ENCODE results near the gene POM121L12. TPM values are rescaled to one million over a fixed set of nuclear protein-coding genes. Genes with fewer than 3 reads are reported as not detected.

POM121L12 gene
- not detected in 2 replicates for total RNA-seq (2014; rRNA removed; shearing (Covaris generic))
- total RNA-seq (2022), result not detected in 2 replicates
- Bru-seq, nascent RNA, result not detected
- BruChase-seq, experiment 1, labeled RNA remaining after a 6-hour chase, result not detected
- not detected for BruChase-seq, experiment 2, labeled RNA remaining after a 2-hour chase
- long read RNA-seq, result 0 reads

- Histone ChIP-seq H3K9me3 (ENCODE audit: low read length) (no peaks in the 10 kb centered on the region), H3K27ac (ENCODE audit: low read depth, low read length, poor library complexity, severe bottlenecking) (no peak within 1 kb of the TSS), H3K4me3 (ENCODE audit: low read depth, low read length, poor library complexity, severe bottlenecking) (no peak within 1 kb of the TSS), H3K79me2 (ENCODE audit: insufficient read depth, low read depth, low read length) (no peaks in the 10 kb centered on the region), H3K4me1 (ENCODE audit: insufficient read depth, low read length, poor library complexity, severe bottlenecking) (no peaks in the 10 kb centered on the region), H3K9me2 (ENCODE audit: insufficient read depth, low read length) (no peaks in the 10 kb centered on the region), H3K4me2 (ENCODE audit: low read length) (no peak within 1 kb of the TSS), H3K36me3 (ENCODE audit: insufficient read depth, low read length) (no peaks in the 10 kb centered on the region), H2AFZ (ENCODE audit: low read length) (no peak within 1 kb of the TSS), H4K20me1 (ENCODE audit: insufficient read depth, low read length) (no peaks in the 10 kb centered on the region)
- DNase-seq (ENCODE audit: low spot score), result no peak
- BruUV-seq (replicated peaks), result no TSS peak
- ChIA-PET POLR2A (no interaction called here), CTCF (ENCODE audit: unreplicated experiment) (no interaction called here)
- no peak for TF ChIP-seq CTCF (conservative IDR thresholded peaks at IDR 0.05; ENCODE audit: low read length)
- TF ChIP-seq EZH2phosphoT487 (IDR thresholded peaks at IDR 0.05; ENCODE audit: borderline replicate concordance, low read depth, low read length), result no peak
- intact Hi-C loops (cut with micrococcal nuclease; ENCODE audit: unreplicated experiment), result no loop called here
Observed at GRCh38 chr7:53035499-53036412, at the start of gene POM121L12. Gene POM121L12 (plus strand): TSS chr7:53035633. CDS start chr7:53035672, 39 bp downstream.

DNA sequence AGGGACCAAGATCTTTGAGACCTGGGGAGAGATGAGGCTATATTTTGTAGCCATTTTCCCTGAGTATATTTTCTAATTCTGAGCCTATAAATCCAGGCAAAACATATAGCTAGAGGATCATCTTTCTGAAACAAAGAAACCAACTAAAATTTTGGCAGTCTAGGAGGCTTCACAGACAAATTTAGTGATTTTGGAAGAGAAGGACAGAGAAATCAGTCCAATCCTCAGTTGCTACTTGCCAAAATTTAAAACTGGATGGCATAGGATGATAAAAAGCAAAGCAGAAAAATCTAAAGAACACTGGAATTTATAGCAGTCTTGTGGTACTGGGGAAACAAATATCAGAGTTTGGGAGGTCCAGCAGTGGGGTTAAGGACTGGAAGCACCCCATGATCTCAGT is 43.4 kb upstream of the POM121L12 start:
- Histone ChIP-seq H3K4me1 (ENCODE audit: insufficient read depth, low read length, poor library complexity, severe bottlenecking) (no peaks in the 10 kb centered on the region), H3K36me3 (ENCODE audit: insufficient read depth, low read length) (no peaks in the 10 kb centered on the region), H3K4me3 (ENCODE audit: low read depth, low read length, poor library complexity, severe bottlenecking) (no peak overlapping the region), H4K20me1 (ENCODE audit: insufficient read depth, low read length) (no peaks in the 10 kb centered on the region), H3K27ac (ENCODE audit: low read depth, low read length, poor library complexity, severe bottlenecking) (no peak overlapping the region), H3K9me2 (ENCODE audit: insufficient read depth, low read length) (no peaks in the 10 kb centered on the region), H3K4me2 (ENCODE audit: low read length) (no peak overlapping the region), H2AFZ (ENCODE audit: low read length) (no peak overlapping the region), H3K9me3 (ENCODE audit: low read length) (no peaks in the 10 kb centered on the region), H3K79me2 (ENCODE audit: insufficient read depth, low read depth, low read length) (no peaks in the 10 kb centered on the region)
- BruUV-seq (replicated peaks), result no TSS peak
- CTCF ChIA-PET (ENCODE audit: unreplicated experiment), result no interaction called here
- POLR2A ChIA-PET, result no interaction called here
- no peak for DNase-seq (ENCODE audit: low spot score)
- TF ChIP-seq EZH2phosphoT487 (IDR thresholded peaks at IDR 0.05; ENCODE audit: borderline replicate concordance, low read depth, low read length) (no peak), CTCF (conservative IDR thresholded peaks at IDR 0.05; ENCODE audit: low read length) (no peak)
- intact Hi-C loops (cut with micrococcal nuclease; ENCODE audit: unreplicated experiment), result no loop called here
